Stimulated activated CD4-positive, alpha-beta T cell treated with anti-CD3 and anti-CD28 coated beads, Interleukin-15, amount 100 ng/mL, for 24 hours (primary cell): ENCODE measurements around the gene MTMR1.
A peak's percentile ranks its signal among the peaks of the same experiment; 100 is the strongest.

Experiments
- DNase-seq: peaks from one replicate; pipeline ENCODE4 v3.0.0-alpha.2; 2020

MTMR1 gene

DNA sequence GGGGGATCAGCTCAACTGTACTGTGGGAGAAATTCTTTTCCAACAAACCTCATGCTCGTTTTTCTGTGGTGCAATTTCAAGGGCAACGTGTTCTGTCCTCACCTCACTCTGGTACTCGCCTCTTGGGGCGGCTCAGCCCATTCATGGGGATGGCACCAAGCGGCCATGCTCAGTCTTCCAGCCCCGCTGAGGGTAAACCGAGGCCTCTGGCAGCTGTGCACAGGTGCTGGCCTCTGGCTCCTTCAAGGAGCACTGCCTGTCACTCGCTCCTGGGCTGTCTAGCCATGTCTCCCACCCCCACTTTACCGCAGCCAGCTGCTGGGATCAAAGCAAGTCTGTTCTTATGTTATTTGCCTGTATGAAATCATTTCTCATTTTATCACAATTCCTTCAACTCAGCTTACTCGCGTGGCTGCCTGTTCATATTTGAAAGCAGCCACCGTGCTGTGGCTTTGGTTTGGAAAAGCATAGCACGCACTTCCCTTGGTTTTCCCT is 70.2 kb downstream of the MTMR1 start:
- DNase-seq: no peak

DNA sequence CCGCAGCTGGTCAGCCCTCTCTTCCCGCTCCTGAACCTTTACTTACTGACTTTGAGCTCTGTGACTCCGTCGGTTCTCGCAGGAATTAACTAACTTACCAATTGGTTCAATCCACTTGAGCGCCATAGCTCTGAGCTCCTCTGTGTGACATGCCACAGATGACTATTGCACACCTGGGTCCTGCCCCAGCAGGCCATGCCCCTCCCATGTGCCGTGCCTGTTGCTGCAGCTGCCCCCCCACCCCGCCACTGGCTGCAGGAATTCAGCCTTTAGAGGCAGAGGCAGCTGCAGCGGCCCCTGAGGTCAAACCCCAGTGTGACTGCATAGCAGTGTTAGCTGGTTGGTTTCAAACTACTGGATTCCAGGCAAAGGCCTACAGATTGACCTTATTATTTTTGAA is 70.6 kb downstream of the MTMR1 start:
- DNase-seq: no peak

DNA sequence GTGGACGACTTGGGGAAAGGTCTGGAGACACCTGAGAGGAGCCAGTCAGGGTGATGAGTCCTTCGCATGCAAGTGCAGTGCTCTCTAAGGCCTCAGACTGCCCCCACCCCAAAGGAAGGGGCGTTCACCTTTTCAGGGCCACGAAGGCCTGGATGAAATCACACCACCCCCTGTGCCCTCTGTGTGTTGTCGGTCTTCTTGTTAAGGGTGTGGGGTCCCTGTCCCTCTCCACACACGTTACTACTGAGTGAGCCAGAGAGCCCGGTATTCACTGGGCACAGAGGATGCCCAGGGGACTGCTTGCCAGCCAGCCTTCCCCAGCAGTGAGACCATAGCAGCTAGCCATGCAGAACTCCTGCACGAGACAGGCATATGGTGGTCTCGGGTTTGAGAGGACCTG is 72.0 kb downstream of the MTMR1 start:
- DNase-seq: no peak

DNA sequence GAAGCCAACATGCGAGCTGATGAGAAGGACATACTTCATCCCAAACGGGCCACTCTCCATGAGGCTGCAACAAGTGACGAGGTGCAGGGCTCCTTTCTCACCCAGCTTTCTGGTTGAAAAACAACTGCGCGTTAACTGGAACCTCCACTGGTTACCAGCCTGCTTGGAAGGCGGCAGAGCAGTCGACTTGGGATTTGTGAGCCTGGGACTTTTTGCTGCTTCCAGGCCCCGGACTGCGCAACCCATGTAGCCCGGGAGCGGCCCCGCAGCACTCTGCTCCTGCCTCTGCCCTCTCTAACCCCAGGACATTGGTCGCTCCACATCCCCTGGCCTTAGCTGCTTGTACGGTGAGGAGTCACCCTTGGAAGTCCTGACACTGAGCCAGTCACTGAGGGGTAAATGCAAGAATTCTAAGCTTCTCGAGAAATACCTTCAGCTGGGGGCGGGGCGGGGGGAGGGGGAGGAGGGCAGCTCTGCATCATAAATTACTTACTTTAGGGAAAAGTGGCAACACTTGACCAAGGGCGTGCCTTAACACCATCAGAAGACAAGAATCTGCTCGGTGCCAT is 72.7 kb downstream of the MTMR1 start:
- DNase-seq: no peak

DNA sequence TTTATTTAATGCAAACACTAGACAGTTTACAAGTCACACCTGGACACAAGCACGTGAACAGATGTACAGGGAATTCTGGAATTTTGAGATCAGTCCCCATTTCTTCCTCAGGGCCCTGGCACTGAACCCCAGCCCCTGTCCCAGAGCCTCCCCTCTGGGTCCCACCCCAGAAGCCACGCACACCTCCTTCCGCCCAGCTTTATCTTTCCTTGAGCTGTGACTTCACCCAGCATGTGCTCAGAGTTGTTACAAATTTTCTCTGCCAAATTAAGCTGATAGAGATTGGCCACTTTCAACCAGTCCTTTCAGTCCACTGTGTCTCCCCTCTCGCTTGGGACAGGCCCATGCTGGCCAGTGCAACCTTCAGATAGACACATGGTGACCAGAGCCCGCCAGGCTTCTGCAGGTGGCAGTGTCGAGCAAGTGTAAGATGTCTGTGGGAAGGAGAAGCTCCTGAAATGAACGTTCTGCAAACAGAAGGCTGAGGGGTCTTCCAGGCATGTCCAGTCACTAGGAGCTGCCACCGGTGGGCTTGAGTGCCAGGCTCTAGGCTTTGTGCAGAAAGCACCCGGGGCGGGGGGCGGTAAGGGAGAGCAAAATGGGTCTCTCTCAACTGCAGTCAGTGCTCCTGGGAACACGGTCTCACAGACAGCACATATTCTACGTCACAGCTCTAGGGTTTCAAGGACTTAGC is 73.3 kb downstream of the MTMR1 start:
- DNase-seq: no peak

DNA sequence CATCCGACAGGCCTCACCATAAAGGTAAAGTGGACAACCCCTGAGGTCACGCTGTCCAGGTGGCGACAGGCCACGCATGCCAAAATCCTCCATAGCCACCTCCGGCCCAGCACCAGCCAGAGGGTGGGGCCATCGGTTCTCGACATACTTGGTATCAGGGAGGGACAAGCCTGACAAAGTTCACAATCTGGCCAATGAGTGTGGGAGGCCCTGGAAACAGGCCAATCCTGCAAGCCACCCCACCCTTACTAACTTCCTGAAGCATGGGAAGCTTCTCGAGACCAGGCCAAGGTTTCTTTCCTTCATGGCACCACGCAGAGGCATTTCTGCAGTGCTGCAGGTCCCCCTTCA is 73.8 kb downstream of the MTMR1 start:
- DNase-seq: no peak

DNA sequence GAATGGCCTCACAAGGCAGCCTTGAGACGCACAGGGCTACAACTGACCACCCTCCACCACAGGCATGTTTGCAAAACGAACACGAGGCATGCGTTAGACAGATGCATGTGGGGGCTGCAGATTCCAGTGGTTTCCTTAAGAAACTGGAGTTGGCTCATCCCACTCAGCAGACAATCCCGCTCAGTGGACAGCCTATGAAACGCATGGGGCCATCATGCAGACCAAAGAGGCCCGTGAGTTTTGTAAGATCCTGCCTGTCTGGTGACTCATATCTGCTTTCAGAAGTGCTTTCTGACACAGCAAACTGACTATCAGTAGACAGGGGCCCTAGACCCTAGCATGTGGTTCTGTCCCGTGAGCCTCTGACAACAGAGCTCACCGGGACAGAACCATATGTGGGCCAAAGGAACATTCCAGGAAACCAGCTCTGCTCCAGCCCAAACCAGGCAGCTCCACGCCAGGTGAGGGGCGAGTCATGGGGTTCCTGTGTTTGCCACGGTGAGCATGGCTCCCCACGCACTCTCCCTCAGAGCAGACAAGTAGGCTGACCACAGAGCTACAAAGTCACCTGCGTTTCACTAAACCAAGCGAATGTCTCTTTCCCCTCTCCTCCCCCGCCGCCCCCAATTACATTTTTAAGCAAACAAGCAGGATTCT is 74.4 kb downstream of the MTMR1 start:
- peak; percentile 24 for DNase-seq

DNA sequence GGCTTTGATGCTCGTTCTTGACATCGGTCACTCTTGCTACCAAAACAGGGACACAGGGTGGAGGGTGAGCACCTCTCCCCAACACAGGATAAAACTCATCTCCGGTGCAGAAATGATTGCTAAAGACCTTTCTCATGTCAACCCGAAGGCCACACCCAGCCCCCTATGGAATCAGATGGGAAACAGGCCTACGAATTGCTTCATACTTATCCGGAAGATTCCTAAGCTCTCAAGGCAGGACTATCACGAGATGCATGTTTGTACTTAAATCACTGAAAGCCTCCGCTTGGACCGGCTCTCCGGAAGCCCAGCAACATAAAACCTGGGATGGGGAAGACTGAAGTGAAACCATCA is 74.9 kb downstream of the MTMR1 start:
- no peak for DNase-seq

DNA sequence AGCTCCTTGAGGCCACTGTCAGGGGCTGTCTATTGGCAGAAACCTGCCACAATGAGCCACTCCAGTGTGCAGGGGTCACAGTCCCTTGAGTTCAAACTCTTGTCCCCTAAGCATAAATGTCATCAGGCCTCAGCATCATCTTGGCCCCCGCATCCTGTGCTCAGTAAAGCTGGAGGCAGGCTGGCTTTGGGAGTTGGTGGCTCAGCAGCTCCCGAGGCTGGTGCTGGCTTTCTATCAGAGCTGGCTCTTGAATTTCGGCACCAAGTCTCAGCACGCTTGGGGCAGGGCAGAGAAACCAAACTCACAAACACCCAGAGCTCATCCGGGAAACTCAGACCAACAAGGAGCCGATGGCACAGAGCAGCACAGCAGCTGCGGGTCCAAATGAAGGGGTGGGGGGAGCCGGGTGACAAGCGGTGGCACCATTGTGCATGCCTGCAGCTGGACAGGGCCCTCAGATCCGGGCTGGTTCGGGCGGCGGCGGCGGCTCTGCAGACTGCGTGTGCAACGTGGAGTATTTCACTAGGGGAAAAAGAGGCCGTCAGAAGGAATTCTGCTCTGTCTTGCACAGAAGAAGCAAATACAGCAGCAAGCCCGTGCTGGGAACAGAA is 75.5 kb downstream of the MTMR1 start:
- DNase-seq: no peak

DNA sequence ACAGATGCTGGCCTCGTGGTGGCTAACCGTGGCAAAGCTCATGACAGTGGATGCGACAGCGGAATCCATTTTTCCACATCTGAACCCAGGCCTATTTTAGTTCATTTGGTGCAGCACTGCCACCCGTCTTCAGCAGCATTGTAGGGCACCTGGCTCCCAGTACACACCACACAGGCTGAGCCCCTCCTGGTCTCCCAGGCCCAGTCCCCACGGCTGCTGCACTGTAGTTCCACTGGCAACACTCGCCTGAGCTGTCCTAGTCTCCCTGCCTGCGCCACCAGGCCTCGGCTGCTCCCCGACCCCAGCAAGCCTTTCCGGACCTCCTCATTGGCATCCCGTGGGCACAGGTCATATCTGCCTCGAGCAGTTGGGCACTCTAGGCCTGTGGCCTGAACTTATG is 76.2 kb downstream of the MTMR1 start:
- DNase-seq: no peak

DNA sequence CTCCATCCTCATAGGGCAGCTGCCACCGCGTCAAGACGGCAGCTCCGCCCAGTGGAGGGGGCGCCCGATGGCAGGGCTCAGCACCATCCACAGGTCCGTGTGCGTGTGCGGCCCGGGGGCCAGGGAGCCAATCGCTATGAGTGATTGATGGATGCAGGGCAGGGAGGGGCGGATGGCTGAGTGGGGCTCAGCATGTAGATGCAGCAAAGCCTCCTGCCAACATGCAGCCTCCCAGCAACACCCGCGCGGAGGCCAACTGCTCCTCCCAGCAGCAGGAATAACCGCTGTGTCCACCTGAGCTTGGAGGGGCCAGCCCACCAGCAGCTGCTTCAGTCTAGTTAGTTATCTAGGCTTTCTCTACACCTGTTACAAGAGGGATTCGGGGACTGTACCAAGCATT is 77.4 kb downstream of the MTMR1 start:
- no peak for DNase-seq

DNA sequence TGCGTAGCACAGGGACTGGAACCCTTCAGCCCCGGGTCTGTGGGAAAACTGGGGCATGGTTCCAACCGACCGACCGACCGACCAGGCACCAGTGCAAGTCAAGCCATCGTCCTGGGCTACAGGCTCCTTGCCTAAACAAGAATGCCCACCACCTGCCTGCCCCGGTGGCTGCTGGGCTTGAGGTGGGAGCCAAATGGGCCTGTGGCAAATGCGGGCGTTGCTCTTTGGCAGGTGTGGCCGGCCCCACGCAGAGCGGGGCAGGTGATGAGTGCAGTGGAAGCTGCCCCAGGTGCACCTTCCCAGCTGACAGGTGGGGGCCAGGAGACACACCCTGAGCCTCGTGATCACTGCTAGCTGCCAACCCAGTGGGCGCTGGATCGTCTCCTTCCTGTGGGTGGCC is 77.9 kb downstream of the MTMR1 start:
- DNase-seq: no peak

DNA sequence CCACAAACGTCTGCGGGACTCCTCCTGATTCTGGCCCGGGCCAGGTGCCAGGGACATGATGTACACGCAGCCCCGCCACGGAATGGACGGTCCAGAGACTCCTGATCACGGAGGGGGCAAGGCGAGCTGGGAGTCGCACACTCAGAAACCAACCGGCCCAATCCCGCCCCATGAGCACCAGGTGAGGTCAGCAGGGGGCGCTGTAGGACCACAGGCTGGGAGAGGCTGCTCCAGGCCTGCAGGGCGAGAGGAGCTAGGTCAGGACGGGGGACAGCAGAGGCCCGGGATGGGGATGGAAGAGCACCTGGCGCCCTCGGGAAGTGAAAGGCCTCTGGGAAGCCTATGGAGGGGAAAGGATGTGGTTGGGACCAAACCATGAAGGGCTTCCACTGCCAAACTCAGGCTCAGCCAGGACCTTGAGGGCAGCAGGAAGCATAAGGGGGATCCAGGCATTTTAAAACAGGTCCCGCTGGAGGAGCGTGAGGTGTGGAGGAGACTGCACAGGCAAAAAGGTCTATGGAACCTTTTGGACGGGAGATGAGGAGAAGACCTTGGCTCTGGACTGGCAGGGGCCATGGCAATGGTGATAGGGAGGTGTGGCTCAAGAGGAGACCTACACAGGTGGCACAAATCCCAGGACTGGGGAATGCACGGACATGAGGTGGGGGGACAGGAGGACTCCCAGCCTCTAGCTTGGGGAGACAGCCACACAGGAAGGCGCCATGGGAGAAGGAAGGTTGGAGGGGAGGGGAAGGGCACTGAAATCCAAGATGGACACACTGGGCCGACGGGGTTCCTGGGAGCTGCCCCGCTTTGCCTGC is 79.2 kb downstream of the MTMR1 start:
- peak; percentile 83 for DNase-seq

DNA sequence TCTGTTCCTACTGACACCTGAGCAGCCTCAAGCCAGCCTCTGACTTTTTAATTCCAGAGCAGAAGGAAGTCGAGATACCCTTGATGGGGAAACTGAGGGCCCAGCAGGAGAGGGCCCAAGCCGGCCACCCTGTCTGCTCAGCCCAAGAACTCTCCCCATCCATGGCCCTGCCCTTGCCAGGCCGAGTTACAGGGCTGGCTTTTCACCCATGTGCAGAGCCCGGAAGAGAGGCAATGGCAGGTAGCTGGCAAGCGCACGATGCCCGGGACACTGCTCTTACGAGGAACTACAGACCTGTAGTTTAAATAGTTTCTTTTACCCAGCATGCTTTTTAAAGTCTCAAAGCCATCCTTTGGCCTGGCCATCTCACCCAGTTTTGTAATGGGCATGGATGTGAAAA is 79.9 kb downstream of the MTMR1 start:
- no peak for DNase-seq

DNA sequence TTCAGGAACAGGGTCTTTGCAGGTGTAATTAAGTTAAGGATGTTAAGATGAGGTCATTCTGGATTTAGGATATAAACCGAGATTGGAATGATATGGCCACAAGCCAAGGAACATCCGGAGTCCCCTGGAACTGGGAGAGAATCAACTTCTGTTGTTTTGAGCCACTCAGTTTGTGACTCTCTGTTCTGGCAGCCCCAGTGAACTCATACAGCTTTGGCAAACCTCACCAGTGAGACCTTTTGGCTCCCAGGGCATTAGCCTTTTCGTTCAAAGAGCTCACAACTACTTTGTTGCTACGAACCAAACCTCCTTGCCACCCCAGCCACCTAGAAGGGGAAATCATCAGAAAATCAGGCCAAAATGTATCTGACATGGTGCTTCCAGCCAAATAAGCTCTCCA is 80.4 kb downstream of the MTMR1 start:
- DNase-seq: no peak

DNA sequence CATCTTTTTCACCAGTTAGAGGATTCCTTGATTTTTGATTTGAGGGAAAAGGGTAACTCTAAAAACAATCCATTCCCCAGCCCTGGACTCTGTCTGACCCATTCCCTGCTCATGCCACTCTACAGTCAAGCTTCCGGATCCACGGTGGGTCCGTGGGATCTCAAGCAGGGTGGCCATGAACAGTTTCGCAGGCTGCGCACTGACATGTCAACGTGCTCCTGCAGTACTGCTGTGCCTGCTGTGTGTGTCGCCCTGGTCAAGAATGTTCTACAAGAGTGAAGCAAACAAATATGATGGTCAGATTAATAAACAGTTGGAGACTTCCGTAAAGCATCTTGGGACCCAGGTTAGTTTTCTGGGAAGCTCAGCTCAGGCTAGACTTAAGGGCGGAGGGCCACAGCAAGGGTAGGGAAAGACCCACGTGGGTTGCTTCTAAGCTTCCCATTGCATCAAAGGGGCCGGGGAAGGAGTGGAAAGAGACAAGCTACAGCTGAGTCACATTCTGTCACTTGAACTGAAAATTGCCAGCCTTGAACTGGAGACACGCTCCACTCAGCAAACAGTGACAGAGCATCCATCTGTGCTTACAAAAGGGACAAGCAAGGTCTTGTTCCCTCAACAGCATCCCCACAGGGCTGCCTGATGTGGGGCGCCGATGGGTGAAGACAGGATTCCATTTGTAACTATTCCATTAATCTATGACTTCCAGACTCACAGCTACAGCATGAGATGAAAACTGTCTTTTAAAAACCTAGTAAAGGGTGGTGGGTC is 81.8 kb downstream of the MTMR1 start:
- no peak for DNase-seq

DNA sequence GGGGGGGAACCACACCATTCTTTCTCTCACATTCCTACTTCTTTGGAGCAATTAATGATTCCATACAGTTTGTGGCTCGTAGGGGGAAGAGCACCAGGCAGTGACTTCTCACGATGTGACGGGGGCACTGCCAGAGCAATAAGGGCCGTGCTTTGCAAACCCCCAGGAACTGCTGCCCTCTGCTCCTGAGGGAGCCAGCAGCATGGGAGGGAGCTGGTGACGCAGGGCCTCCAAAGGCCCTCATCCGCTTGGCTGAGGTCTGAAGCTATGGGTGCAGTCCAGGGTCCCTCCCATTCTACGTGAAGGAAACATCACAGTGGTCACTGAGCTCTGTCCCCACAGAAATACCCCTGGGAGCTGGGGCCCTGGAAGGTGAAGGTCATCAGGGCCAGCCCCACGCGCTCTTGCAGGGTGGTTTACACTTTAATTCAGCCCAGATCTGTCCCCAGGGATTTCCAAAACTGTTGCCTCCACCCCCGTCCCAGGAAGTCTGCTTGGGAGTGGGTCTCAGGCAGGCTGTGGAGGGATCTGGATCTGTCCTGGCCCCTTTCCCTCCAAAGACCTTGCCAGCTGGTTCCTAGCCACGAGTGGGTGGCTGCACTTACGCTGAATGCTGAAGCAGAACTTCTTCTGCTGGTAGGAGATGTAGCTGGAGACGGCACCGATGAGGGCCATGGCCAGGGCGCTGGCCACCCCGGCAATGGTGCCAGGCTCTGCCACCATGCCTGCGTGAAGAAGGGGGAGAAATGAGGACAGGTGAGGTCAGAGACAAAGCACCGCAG is 82.6 kb downstream of the MTMR1 start:
- DNase-seq: no peak

DNA sequence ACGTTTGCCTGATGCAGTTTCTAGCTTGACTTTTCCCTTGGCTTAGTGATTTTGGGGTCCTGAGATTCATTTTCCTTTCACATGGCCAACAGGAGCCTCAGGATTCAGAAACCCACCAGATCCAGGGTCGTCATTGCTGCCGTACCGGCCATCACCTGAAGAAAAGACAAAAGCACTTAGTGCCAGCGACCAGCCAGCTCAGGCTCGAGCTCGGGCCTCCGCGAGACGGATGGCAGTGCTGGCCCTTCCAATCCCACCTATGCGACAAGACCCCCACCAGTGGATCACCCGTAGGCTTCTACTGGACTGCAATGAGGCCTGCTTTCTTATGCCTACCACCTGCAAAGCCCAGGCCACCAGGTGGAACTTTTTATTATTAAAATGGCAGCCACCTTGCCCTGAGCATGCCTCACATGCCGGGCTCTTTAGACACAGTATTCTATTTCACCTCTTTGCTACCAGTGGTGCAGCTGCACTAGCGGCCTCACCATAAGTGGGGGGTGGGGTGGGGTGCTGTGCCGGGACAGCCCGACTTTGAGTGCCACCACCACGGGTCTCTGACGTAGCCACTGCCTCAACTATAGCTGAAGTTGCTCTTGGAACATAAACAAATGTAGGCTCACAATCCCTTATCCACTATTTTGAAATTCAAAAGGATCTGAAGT is 84.3 kb downstream of the MTMR1 start:
- no peak for DNase-seq

DNA sequence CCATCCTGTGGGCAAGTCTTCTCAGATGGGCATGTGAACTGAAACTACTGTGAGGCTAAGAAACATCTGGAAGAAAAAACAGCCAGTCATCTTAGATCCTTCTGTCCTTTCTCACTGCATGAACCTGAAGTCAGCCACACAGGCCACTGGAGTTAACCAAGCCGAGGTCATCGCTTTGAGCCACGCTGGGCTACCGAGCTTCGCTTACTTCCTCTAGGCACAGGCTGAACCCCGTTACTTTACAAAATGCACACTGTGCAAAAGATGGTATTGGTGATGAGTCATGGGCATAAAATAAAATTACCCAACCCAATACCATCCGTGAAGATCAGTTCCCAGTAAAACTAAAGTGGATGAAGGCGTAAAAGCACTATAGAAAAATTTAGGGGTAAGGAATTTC is 86.2 kb downstream of the MTMR1 start:
- no peak for DNase-seq

DNA sequence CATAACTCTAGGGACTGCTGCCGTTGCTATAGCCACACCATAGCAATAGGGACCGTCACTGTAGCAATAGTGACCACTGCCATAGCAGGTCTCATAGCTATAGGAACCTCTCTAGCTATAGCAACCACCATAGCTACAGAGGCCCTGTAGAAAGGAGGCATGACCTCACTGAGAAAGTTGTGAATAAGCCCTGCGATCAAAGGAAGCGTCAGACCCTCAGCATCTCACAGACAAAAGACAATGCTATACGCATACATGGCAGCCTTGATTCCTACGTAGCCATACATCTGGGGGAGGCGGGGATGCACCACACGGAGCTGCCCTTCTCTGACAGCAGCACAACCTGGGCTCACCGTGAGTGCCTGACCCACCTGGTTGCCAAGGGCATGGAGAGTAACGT is 88.5 kb downstream of the MTMR1 start:
- DNase-seq: no peak

DNA sequence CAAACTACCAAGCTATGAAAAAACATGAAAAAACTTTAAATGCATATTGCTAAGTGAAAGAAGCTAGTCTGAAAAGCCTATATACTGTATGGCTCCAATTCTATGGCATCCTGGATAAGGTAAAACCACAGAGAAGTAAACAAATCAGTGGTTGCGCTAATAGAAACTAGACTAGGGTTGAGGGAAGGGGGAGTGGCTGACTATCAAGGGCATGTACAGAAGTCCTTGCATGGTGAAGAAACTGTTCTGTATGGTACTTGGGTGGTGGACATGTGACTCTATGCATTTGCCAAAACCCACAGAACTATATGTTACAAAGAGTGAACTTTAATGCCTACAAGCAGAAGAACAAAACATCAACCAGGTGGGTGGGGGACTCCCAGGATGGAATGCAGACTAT is 96.8 kb downstream of the MTMR1 start:
- no peak for DNase-seq
